RWPE1 (cell line): Measurements from ENCODE around the gene FGF14.

Experiments used
- CTCF ChIA-PET: fragments of 350-600 bp; sonication (Branson Sonifier 250); formaldehyde crosslinking; extraction: SDS; loops from one replicate; lab custom pipeline; 2021; lab: Yijun Ruan, JAX
- POLR2A ChIA-PET: fragments of 400-600 bp; formaldehyde crosslinking; extraction: SDS; loops from one replicate; lab custom pipeline; 2020; ENCODE audit warnings: antibody characterized with exemption; ENCODE audit not compliant: low non-redundant PET; lab: Yijun Ruan, JAX
- DNase-seq: peaks from one replicate; pipeline ENCODE4 v3.0.0; 2012; ENCODE audit warnings: low spot score
- H3K27ac ChIP-seq: fragments of 450-650 bp; 2 replicates; pipeline ENCODE4 v1.5.1; 2017
- CTCF ChIP-seq: fragments of 450-650 bp; conservative IDR thresholded peaks from 2 replicates; pipeline ENCODE4 v1.5.1; 2017; ENCODE audit warnings: low read depth, mild to moderate bottlenecking

The FGF14 gene

GRCh38 chr13:102311901-102312300 lies 89.9 kb downstream of the FGF14 start:
- DNase-seq, result no peak
- POLR2A ChIA-PET, result no interaction called here
- CTCF ChIA-PET, result interaction anchor here (0.6 to 0.7 kb wide), 2 partner anchors 17 to 22 kb away, joined by 3 to 4 read pairs; no protein-coding TSS in a partner anchor
- H3K27ac ChIP-seq, result no peak overlapping the region
- no peak for TF ChIP-seq CTCF

GRCh38 chr13:102311419-102311796 lies 90.4 kb downstream of the FGF14 start:
- ChIA-PET POLR2A (no interaction called here), CTCF (no interaction called here)
- TF ChIP-seq CTCF, result no peak
- no peak for DNase-seq
- no peak overlapping the region for H3K27ac ChIP-seq

GRCh38 chr13:102310691-102311418 lies 91.0 kb downstream of the FGF14 start:
- ChIA-PET POLR2A (no interaction called here), CTCF (interaction anchor here (0.5 kb wide), 1 partner anchor 346 kb away, joined by 3 read pairs; no protein-coding TSS in a partner anchor)
- TF ChIP-seq CTCF, result no peak
- no peak overlapping the region for H3K27ac ChIP-seq
- no peak for DNase-seq

GRCh38 chr13:102309110-102309509 lies 92.7 kb downstream of the FGF14 start:
- no peak overlapping the region for H3K27ac ChIP-seq
- DNase-seq, result no peak
- TF ChIP-seq CTCF, result no peak
- POLR2A ChIA-PET, result no interaction called here
- CTCF ChIA-PET, result no interaction called here

GRCh38 chr13:102302534-102302933 lies 99.3 kb downstream of the FGF14 start:
- POLR2A ChIA-PET, result no interaction called here
- DNase-seq, result no peak

GRCh38 chr13:102300379-102300778 lies 101.5 kb downstream of the FGF14 start:
- H3K27ac ChIP-seq, result no peak overlapping the region
- DNase-seq, result no peak
- CTCF ChIA-PET, result interaction anchor here (0.6 kb wide), 1 partner anchor 105 kb away, joined by 3 read pairs; no protein-coding TSS in a partner anchor
- POLR2A ChIA-PET, result no interaction called here
- no peak for TF ChIP-seq CTCF

More at GRCh38 chr13:102302534-102302933, 99.3 kb downstream of the FGF14 start:
- TF ChIP-seq CTCF, result no peak
- CTCF ChIA-PET, result no interaction called here
- no peak overlapping the region for H3K27ac ChIP-seq
